ENCODE measurements around the gene EVA1B.

GRCh38 chr1:36297062-36297461, 26.4 kb downstream of the EVA1B start:
- TF ChIP-seq CTCF (conservative IDR thresholded peaks at IDR 0.05 in 1 of 2, IDR thresholded peaks at IDR 0.05 in 1 of 2; ENCODE audit: extremely low read depth in 1 of 2, insufficient read depth in 1 of 2, low read depth in 1 of 2, low read length in 2 of 2), result no peak
- no peak for TF ChIP-seq EZH2 (IDR thresholded peaks at IDR 0.05; ENCODE audit: borderline replicate concordance, low read length)
